ENCODE data around the gene RERE. TPM values are rescaled to one million over a fixed set of nuclear protein-coding genes. Genes with fewer than 3 reads are reported as not detected.

RERE gene
- polyA plus RNA-seq, 1 of the 3 experiments (the other 2 are of a cell fraction) = 8.1 TPM

- Histone ChIP-seq H3K79me2 (ENCODE audit: insufficient read depth) (peaks cover 26% of the 10 kb centered on the region), H3K27me3 (ENCODE audit: insufficient read depth) (no peaks in the 10 kb centered on the region), H3K27ac (ENCODE audit: low read depth in 2 of 2, low read length in 1 of 2) (peak overlapping the region; percentile 36 to 39; a peak in 3 of 4 replicates), H3K9me3 (no peaks in the 10 kb centered on the region), H3K36me3 (replicated peaks in 1 of 2; ENCODE audit: control insufficient read depth in 1 of 2, insufficient read depth in 2 of 2, low read length in 1 of 2) (no peaks in the 10 kb centered on the region), H3K4me1 (ENCODE audit: control insufficient read depth in 1 of 2, insufficient read depth in 2 of 2, low read depth in 1 of 2, low read length in 1 of 2) (peaks cover 8 to 37% of the 10 kb centered on the region in 2 experiments; a peak in 3 of 4 replicates), H4K20me1 (ENCODE audit: insufficient read depth) (peaks cover 8% of the 10 kb centered on the region; the same call in 1 of the 2 replicates), H3K4me2 (peak overlapping the region; percentile 46), H3F3A (replicated peaks; ENCODE audit: insufficient read depth) (no peaks in the 10 kb centered on the region), H3K9me2 (no peaks in the 10 kb centered on the region), H3K9ac (no peak overlapping the region), H2AFZ (ENCODE audit: low read depth) (no peak overlapping the region), H3K4me3 (ENCODE audit: low read depth in 2 of 2, low read length in 1 of 2) (no peak overlapping the region)
- POLR2A ChIA-PET = no interaction called here
- DNase-seq = no peak
- WGBS (ENCODE audit: low lambda C conversion rate) = 49% methylated on average over 4 of the region's 4 CpGs
- TF ChIP-seq POLR2AphosphoS5 (IDR thresholded peaks at IDR 0.05; ENCODE audit: low read depth, low read length) (peak; percentile 40; the same call in 1 of the 2 replicates), MEF2A (IDR thresholded peaks at IDR 0.05; ENCODE audit: borderline replicate concordance, low read depth) (peak; percentile 60; the same call in 1 of the 2 replicates), SIN3A (IDR thresholded peaks at IDR 0.05; ENCODE audit: borderline replicate concordance, low read depth, low read length) (peak; percentile 79; the same call in 1 of the 2 replicates), IRF3 (IDR thresholded peaks at IDR 0.05; ENCODE audit: low read depth, low read length) (no peak), ELF1 (IDR thresholded peaks at IDR 0.05) (no peak), RXRA (IDR thresholded peaks at IDR 0.05; ENCODE audit: borderline replicate concordance, low read depth) (peak; percentile 74; the same call in 1 of the 2 replicates), REST (IDR thresholded peaks at IDR 0.05; ENCODE audit: low read depth, low read length) (0 out of 2 replicates have a peak, but pooled peaks have one; percentile 16), PBX3 (IDR thresholded peaks at IDR 0.05) (peak; percentile 98), TEAD4 (IDR thresholded peaks at IDR 0.05; ENCODE audit: borderline replicate concordance, insufficient read depth) (peak; percentile 92), TCF12 (IDR thresholded peaks at IDR 0.05) (peak; percentile 90), RCOR1 (IDR thresholded peaks at IDR 0.05; ENCODE audit: low read length) (no peak), GABPA (IDR thresholded peaks at IDR 0.05; ENCODE audit: low read depth) (no peak), FOSL2 (IDR thresholded peaks at IDR 0.05; ENCODE audit: borderline replicate concordance, low read depth) (peak; percentile 70), JUND (IDR thresholded peaks at IDR 0.05) (peak; percentile 87), EP300 (IDR thresholded peaks at IDR 0.05; ENCODE audit: borderline replicate concordance in 1 of 2, low read depth in 1 of 2, low read length in 1 of 2) (peak in 1 of 2 experiments; percentile 87; a peak in 2 of 4 replicates), NFIC (IDR thresholded peaks at IDR 0.05; ENCODE audit: borderline replicate concordance) (peak; percentile 79), ZBTB33 (IDR thresholded peaks at IDR 0.05; ENCODE audit: borderline replicate concordance, low read depth) (peak; percentile 61; the same call in 1 of the 2 replicates), YY1 (IDR thresholded peaks at IDR 0.05; ENCODE audit: low read depth) (peak; percentile 78; the same call in 1 of the 2 replicates)
- CTCF ChIA-PET = interaction anchor here (2.2 kb wide), 1 partner anchor 28 kb away, joined by 6 read pairs; no protein-coding TSS in a partner anchor
These were observed 191.2 kb downstream of the RERE start for GRCh38 chr1:8625981-8626898.

Data from SK-N-SH (cell line).